Uterus (tissue), 2 donors: ENCODE data around the gene SEPTIN11.

Experiments
- POLR2A ChIP-seq, 2 donors: fragments of 450-650 bp; IDR thresholded peaks; one replicate each; pipeline ENCODE4 v1.6.1; 2016; ENCODE audit warnings: antibody characterized with exemption in 2 of 2, mild to moderate bottlenecking in 1 of 2, moderate library complexity in 1 of 2
- TF ChIP-seq, protein P1 (sequence below), 4 experiments: fragments of 200-600 bp in 2 of 4; fragments of 450-650 bp in 2 of 4; sonication (generic) in 2 of 4; IDR thresholded peaks; one replicate each; pipeline ENCODE4 v1.5.1; 2016 to 2019; ENCODE audit warnings: antibody characterized with exemption in 4 of 4, mild to moderate bottlenecking in 2 of 4, moderate library complexity in 1 of 4

DNA sequence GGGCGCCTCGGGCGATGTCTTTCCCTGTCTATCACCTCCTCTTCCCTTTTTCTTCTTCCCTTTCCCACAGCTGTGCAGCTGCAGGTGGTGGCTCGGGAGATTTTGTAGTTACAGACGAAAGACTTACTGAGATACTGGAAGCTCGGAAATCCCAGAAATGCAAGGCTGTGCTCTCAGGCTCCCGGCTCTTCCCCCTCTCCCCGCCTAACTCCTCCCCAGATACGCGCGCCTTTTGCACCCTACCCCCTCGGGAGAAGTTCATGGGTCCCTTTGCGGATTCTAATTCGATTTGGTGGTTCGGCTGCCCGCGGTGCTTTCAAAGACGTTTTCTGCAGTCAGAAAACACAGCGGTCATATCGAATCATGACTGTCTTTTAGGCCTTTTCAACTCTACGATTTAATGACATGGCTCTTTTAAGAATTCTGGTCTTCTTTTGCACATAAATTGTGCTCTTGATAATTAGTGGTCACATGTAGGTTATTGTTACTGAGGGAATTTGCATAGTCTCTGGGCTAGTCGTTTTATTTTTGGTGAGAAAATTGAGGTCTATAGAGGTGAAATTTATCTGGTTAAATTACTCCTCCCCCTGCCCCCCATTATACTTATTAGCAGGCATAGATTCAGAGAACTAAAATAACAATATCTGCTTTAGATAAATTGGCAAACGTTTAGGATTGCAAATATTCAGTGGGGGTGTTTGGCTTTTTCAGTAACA, 1.6 kb downstream of the SEPTIN11 start:
- TF ChIP-seq, protein P1, sequence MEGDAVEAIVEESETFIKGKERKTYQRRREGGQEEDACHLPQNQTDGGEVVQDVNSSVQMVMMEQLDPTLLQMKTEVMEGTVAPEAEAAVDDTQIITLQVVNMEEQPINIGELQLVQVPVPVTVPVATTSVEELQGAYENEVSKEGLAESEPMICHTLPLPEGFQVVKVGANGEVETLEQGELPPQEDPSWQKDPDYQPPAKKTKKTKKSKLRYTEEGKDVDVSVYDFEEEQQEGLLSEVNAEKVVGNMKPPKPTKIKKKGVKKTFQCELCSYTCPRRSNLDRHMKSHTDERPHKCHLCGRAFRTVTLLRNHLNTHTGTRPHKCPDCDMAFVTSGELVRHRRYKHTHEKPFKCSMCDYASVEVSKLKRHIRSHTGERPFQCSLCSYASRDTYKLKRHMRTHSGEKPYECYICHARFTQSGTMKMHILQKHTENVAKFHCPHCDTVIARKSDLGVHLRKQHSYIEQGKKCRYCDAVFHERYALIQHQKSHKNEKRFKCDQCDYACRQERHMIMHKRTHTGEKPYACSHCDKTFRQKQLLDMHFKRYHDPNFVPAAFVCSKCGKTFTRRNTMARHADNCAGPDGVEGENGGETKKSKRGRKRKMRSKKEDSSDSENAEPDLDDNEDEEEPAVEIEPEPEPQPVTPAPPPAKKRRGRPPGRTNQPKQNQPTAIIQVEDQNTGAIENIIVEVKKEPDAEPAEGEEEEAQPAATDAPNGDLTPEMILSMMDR (IDR thresholded peaks at IDR 0.05): no peak
- TF ChIP-seq POLR2A (IDR thresholded peaks at IDR 0.05): no peak
